ENCODE results near the gene KLF6. TPM values are rescaled to one million over a fixed set of nuclear protein-coding genes. Genes with fewer than 3 reads are reported as not detected.

Gene KLF6
- total RNA-seq, 1 experiment from 2014 or later = 282 TPM

DNA sequence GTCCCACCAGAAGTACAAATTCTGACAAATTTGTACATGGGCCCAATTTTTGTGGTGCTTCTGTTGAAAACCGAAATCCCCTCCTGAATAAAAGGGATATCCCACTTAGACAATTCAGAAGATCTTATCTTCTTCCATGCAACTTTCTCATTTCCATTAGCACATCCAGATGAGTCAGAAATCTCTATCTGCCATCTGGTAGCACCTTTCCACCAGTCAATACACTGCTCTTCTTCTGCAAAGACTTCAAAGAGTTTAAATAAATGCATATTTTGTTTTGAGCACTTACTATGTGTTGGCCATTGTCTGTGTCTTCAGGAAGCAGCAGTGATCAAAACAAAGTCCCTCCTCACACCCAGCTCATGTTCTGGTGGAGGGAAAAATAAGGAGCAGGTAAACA, 12.7 kb upstream of the KLF6 start:
- H3K36me3 Mint-ChIP-seq (ENCODE audit: insufficient read depth, unreplicated experiment) = no peaks in the 10 kb centered on the region

DNA sequence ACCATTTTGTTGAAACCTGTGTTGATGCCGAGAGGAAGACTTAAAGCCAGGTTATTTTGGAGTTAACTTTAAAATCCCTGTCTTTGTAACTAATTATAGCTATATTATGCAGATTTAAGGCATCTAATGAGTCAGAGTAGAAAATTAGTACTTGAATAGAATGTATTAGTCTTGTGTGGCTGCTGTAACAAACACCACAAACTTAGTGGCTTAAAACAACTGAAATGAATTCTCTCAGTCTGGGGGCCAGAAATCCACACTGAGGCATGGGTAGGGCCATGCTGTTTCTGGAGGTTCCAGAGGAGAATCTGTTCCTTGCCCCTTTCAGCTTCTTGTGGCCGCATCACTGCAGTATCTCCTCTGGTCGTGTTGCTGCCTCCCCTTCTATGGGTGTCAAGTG, 8.5 kb upstream of the KLF6 start:
- TF ChIP-seq, protein P1, sequence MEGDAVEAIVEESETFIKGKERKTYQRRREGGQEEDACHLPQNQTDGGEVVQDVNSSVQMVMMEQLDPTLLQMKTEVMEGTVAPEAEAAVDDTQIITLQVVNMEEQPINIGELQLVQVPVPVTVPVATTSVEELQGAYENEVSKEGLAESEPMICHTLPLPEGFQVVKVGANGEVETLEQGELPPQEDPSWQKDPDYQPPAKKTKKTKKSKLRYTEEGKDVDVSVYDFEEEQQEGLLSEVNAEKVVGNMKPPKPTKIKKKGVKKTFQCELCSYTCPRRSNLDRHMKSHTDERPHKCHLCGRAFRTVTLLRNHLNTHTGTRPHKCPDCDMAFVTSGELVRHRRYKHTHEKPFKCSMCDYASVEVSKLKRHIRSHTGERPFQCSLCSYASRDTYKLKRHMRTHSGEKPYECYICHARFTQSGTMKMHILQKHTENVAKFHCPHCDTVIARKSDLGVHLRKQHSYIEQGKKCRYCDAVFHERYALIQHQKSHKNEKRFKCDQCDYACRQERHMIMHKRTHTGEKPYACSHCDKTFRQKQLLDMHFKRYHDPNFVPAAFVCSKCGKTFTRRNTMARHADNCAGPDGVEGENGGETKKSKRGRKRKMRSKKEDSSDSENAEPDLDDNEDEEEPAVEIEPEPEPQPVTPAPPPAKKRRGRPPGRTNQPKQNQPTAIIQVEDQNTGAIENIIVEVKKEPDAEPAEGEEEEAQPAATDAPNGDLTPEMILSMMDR (IDR thresholded peaks at IDR 0.05; ENCODE audit: unreplicated experiment) = no peak
- ChIA-PET POLR2A (interaction anchor here (0.6 to 4.0 kb wide), 3 partner anchors 8 to 17 kb away, joined by 3 to 24 read pairs (median 3); partner anchors contain the start of gene KLF6), CTCF (no interaction called here)
- no peaks in the 10 kb centered on the region for H3K27me3 Mint-ChIP-seq (ENCODE audit: insufficient read depth, unreplicated experiment)
- no peaks in the 10 kb centered on the region for H3K36me3 Mint-ChIP-seq (ENCODE audit: insufficient read depth, unreplicated experiment)
- no peak overlapping the region for H3K4me3 Mint-ChIP-seq (ENCODE audit: unreplicated experiment)
- H3K9me3 Mint-ChIP-seq (ENCODE audit: unreplicated experiment) = peaks cover 22% of the 10 kb centered on the region
- DNase-seq (ENCODE audit: unreplicated experiment) = no peak
- no peak overlapping the region for H3K27ac Mint-ChIP-seq (ENCODE audit: low read depth, unreplicated experiment)
- intact Hi-C loops (cut with micrococcal nuclease) = no loop called here
- H3K4me1 Mint-ChIP-seq (ENCODE audit: insufficient read depth, unreplicated experiment) = no peaks in the 10 kb centered on the region
- BruUV-seq (replicated peaks) = no TSS peak

More for the DNA sequence above, 12.7 kb upstream of the KLF6 start:
- Mint-ChIP-seq H3K9me3 (ENCODE audit: unreplicated experiment) (peaks cover 14% of the 10 kb centered on the region), H3K4me3 (ENCODE audit: unreplicated experiment) (no peak overlapping the region), H3K27ac (ENCODE audit: low read depth, unreplicated experiment) (no peak overlapping the region), H3K27me3 (ENCODE audit: insufficient read depth, unreplicated experiment) (no peaks in the 10 kb centered on the region), H3K4me1 (ENCODE audit: insufficient read depth, unreplicated experiment) (no peaks in the 10 kb centered on the region)
- ChIA-PET CTCF (no interaction called here), POLR2A (interaction anchor here (0.6 to 1.6 kb wide), 2 partner anchors 12 to 14 kb away, joined by 3 to 10 read pairs; partner anchors contain the start of gene KLF6)
- intact Hi-C loops (cut with micrococcal nuclease) = no loop called here
- BruUV-seq (replicated peaks) = no TSS peak
- TF ChIP-seq, protein P1 (IDR thresholded peaks at IDR 0.05; ENCODE audit: unreplicated experiment) = no peak
- no peak for DNase-seq (ENCODE audit: unreplicated experiment)

DNA sequence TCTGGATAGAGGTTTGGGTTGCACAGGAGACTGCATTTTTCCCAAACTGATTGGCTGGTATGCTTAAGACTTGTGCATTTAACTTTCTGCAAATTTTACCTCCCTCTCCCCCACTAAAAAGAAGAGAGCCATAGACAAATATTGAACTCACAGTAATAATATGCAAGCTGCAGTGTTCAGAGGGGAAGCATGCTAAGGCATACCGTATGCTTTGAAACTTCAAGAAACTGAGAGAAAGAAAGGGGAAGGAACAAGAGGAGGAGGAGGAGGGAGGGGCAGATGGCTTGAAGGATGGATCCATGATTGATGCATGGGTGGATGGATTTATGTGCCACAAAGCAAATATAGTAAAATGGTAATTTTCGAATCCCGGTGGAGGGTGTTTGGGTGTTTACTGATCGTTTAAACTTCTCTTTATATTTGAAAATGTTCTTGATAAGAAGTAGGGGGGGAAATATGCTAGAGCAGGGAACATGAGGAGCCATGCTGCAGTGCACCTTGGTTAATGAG, 7.8 kb upstream of the KLF6 start:
- Mint-ChIP-seq H3K36me3 (ENCODE audit: insufficient read depth, unreplicated experiment) (no peaks in the 10 kb centered on the region), H3K27me3 (ENCODE audit: insufficient read depth, unreplicated experiment) (no peaks in the 10 kb centered on the region), H3K4me3 (ENCODE audit: unreplicated experiment) (no peak overlapping the region), H3K9me3 (ENCODE audit: unreplicated experiment) (peaks cover 16% of the 10 kb centered on the region), H3K27ac (ENCODE audit: low read depth, unreplicated experiment) (no peak overlapping the region), H3K4me1 (ENCODE audit: insufficient read depth, unreplicated experiment) (no peaks in the 10 kb centered on the region)
- intact Hi-C loops (cut with micrococcal nuclease) = no loop called here
- TF ChIP-seq, protein P1 (IDR thresholded peaks at IDR 0.05; ENCODE audit: unreplicated experiment) = no peak
- DNase-seq (ENCODE audit: unreplicated experiment) = no peak
- ChIA-PET CTCF (no interaction called here), POLR2A (interaction anchor here (0.6 to 4.0 kb wide), 3 partner anchors 7 to 18 kb away, joined by 3 to 24 read pairs (median 3); partner anchors contain the start of gene KLF6)
- no TSS peak for BruUV-seq (replicated peaks)

DNA sequence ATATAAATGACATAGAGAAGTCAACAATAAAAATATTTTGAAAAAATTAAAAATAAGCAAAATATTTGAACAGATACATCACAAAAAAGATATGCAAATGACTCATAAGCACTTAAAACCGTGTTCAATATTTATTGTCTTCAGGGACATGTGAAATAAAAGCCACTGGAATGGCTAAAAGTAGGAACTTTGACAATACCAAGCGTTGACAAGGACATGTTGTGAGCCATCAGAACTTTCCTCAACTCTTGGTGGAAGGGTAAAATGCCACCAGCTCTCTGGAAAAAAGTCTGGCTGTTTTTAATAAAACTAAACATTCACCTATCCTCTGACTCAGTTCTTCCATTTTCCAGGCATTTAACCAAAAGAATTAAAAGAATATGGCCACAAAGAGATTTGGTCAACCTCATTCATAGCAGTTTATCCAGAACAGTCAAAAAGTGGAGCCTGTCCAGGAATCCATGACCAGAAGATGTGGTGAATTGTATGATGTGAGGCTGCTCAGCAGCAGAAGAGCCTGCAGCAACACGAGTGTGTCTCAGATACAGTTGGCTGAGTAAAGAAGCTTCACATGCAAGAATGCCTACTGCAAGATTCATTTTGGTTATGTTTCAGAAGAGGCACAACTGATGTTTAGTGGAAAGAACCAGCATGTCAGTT, 7.1 kb upstream of the KLF6 start:
- no peak overlapping the region for H3K27ac Mint-ChIP-seq (ENCODE audit: low read depth, unreplicated experiment)
- BruUV-seq (replicated peaks) = no TSS peak
- peaks cover 15% of the 10 kb centered on the region for H3K9me3 Mint-ChIP-seq (ENCODE audit: unreplicated experiment)

More for the DNA sequence above, 7.1 kb upstream of the KLF6 start:
- no peaks in the 10 kb centered on the region for H3K4me1 Mint-ChIP-seq (ENCODE audit: insufficient read depth, unreplicated experiment)
- H3K36me3 Mint-ChIP-seq (ENCODE audit: insufficient read depth, unreplicated experiment) = no peaks in the 10 kb centered on the region
- H3K4me3 Mint-ChIP-seq (ENCODE audit: unreplicated experiment) = no peak overlapping the region
- ChIA-PET CTCF (no interaction called here), POLR2A (interaction anchor here (0.6 kb wide), 1 partner anchor 159 kb away, joined by 3 read pairs; no protein-coding TSS in a partner anchor)
- intact Hi-C loops (cut with micrococcal nuclease) = no loop called here
- no peak for DNase-seq (ENCODE audit: unreplicated experiment)
- H3K27me3 Mint-ChIP-seq (ENCODE audit: insufficient read depth, unreplicated experiment) = no peaks in the 10 kb centered on the region
- TF ChIP-seq, protein P1 (IDR thresholded peaks at IDR 0.05; ENCODE audit: unreplicated experiment) = no peak

Measured in MCF 10A (cell line).